ENCODE results near the gene C19orf33. TPM values are rescaled to one million over a fixed set of nuclear protein-coding genes. Genes with fewer than 3 reads are reported as not detected.
"Not testable (repeated sequence)": the region's sequence is repeated elsewhere in the genome, so short reads cannot be mapped to it uniquely, and the experiment has no call there.

Gene C19orf33
- total RNA-seq (not detected), polyA plus RNA-seq (0.90 TPM)

GRCh38 chr19:38303517-38304351 is at the start of gene C19orf33:
Gene C19orf33 (plus strand): TSS chr19:38304251. CDS start chr19:38304262, 11 bp downstream.
- ChIA-PET CTCF (no interaction called here), POLR2A (no interaction called here)
- Mint-ChIP-seq H3K27me3 (no peaks in the 10 kb centered on the region), H3K9me3 (no peaks in the 10 kb centered on the region), H3K36me3 (peaks cover 0 to 27% (median 3%) of the 10 kb centered on the region in 3 donors), H3K27ac (peak within 1 kb of the TSS in 2 of 8 donors; percentile 43 to 50), H3K4me1 (no peaks in the 10 kb centered on the region), H3K4me3 (no peak within 1 kb of the TSS)
- H3K4me1 ChIP-seq (ENCODE audit: insufficient read depth, low read length), result no peaks in the 10 kb centered on the region
- H3K27me3 ChIP-seq (ENCODE audit: insufficient read depth, low read length, poor library complexity, severe bottlenecking), result no peaks in the 10 kb centered on the region
- H3K27ac ChIP-seq (ENCODE audit: low read depth, low read length), result no peak within 1 kb of the TSS
- H3K4me3 ChIP-seq (ENCODE audit: low read length), result no peak within 1 kb of the TSS
- DNase-seq, result no peak
- no peaks in the 10 kb centered on the region for H3K9me3 ChIP-seq (ENCODE audit: low read length)
- no peaks in the 10 kb centered on the region for H3K36me3 ChIP-seq (ENCODE audit: insufficient read depth, low read length)

GRCh38 chr19:38255383-38256014 is 48.6 kb upstream of the C19orf33 start:
- no peaks in the 10 kb centered on the region for H3K9me3 Mint-ChIP-seq
- no peaks in the 10 kb centered on the region for H3K27me3 ChIP-seq (ENCODE audit: insufficient read depth, low read length, poor library complexity, severe bottlenecking)
- ChIA-PET POLR2A (no interaction called here), CTCF (no interaction called here)
- no peak for DNase-seq
- H3K4me3 ChIP-seq (ENCODE audit: low read length), result no peak overlapping the region
- no peaks in the 10 kb centered on the region for H3K9me3 ChIP-seq (ENCODE audit: low read length)
- peaks cover 0 to 6% (median 0%) of the 10 kb centered on the region in 3 donors for H3K4me1 Mint-ChIP-seq
- H3K4me1 ChIP-seq (ENCODE audit: insufficient read depth, low read length), result no peaks in the 10 kb centered on the region
- H3K27ac ChIP-seq (ENCODE audit: low read depth, low read length), result peak overlapping the region; percentile 57
- peaks cover 33 to 42% of the 10 kb centered on the region in 2 donors for H3K27me3 Mint-ChIP-seq
- H3K27ac Mint-ChIP-seq, result peak overlapping the region in 1 of 8 donors; percentile 36
- H3K36me3 Mint-ChIP-seq, result no peaks in the 10 kb centered on the region
- no peak overlapping the region for H3K4me3 Mint-ChIP-seq
- no peaks in the 10 kb centered on the region for H3K36me3 ChIP-seq (ENCODE audit: insufficient read depth, low read length)

- H3K36me3 ChIP-seq (ENCODE audit: insufficient read depth, low read length); H3K27ac Mint-ChIP-seq; H3K36me3 Mint-ChIP-seq; H3K4me3 Mint-ChIP-seq; H3K9me3 Mint-ChIP-seq; H3K4me3 ChIP-seq (ENCODE audit: low read length); H3K9me3 ChIP-seq (ENCODE audit: low read length); H3K27me3 ChIP-seq (ENCODE audit: insufficient read depth, low read length, poor library complexity, severe bottlenecking); CTCF ChIA-PET; DNase-seq; H3K27ac ChIP-seq (ENCODE audit: low read depth, low read length); POLR2A ChIA-PET: not testable (repeated sequence)
- H3K27me3 Mint-ChIP-seq, result peaks cover 15 to 21% of the 10 kb centered on the region in 2 donors
- peaks cover 17% of the 10 kb centered on the region for H3K4me1 ChIP-seq (ENCODE audit: insufficient read depth, low read length)
- H3K4me1 Mint-ChIP-seq, result peaks cover 18 to 21% (median 18%) of the 10 kb centered on the region in 3 donors
Observed at GRCh38 chr19:38261942-38262341, 42.1 kb upstream of the C19orf33 start.

GRCh38 chr19:38262585-38263268 is 41.3 kb upstream of the C19orf33 start:
- Mint-ChIP-seq H3K4me1 (peaks cover 18 to 27% (median 18%) of the 10 kb centered on the region in 3 donors), H3K27ac (peak overlapping the region in 2 of 8 donors; percentile 64), H3K9me3 (peaks cover 0 to 2% (median 0%) of the 10 kb centered on the region in 5 donors), H3K36me3 (no peaks in the 10 kb centered on the region), H3K27me3 (peaks cover 12 to 16% of the 10 kb centered on the region in 2 donors), H3K4me3 (peak overlapping the region; percentile 9 to 51 (median 18))
- POLR2A ChIA-PET, result no interaction called here
- no peak overlapping the region for H3K27ac ChIP-seq (ENCODE audit: low read depth, low read length)
- no peaks in the 10 kb centered on the region for H3K9me3 ChIP-seq (ENCODE audit: low read length)
- CTCF ChIA-PET, result interaction anchor here (2.0 kb wide), 1 partner anchor 19 kb away, joined by 7 read pairs; no protein-coding TSS in a partner anchor
- peaks cover 17% of the 10 kb centered on the region for H3K4me1 ChIP-seq (ENCODE audit: insufficient read depth, low read length)
- no peak overlapping the region for H3K4me3 ChIP-seq (ENCODE audit: low read length)
- no peaks in the 10 kb centered on the region for H3K27me3 ChIP-seq (ENCODE audit: insufficient read depth, low read length, poor library complexity, severe bottlenecking)
- H3K36me3 ChIP-seq (ENCODE audit: insufficient read depth, low read length), result no peaks in the 10 kb centered on the region
- no peak for DNase-seq

GRCh38 chr19:38263689-38264485 is 40.2 kb upstream of the C19orf33 start:
- DNase-seq, result peak; percentile 39 to 82 (median 73)
- peak overlapping the region; percentile 68 to 85 (median 80) for H3K4me3 Mint-ChIP-seq

GRCh38 chr19:38264486-38265212 is 39.4 kb upstream of the C19orf33 start, which contains the start of gene SPINT2:
Gene SPINT2 (plus strand): TSS chr19:38264573. CDS start chr19:38264893, 320 bp downstream.
- Mint-ChIP-seq H3K27ac (peak within 1 kb of the TSS in 7 of 8 donors; percentile 70 to 94 (median 84)), H3K27me3 (peaks cover 4 to 12% of the 10 kb centered on the region in 2 donors), H3K4me1 (peaks cover 18 to 27% (median 19%) of the 10 kb centered on the region in 3 donors), H3K9me3 (peaks cover 0 to 2% (median 0%) of the 10 kb centered on the region in 5 donors), H3K4me3 (peak within 1 kb of the TSS; percentile 76 to 91 (median 84)), H3K36me3 (no peaks in the 10 kb centered on the region)
- Histone ChIP-seq H3K36me3 (ENCODE audit: insufficient read depth, low read length) (no peaks in the 10 kb centered on the region), H3K9me3 (ENCODE audit: low read length) (no peaks in the 10 kb centered on the region), H3K27me3 (ENCODE audit: insufficient read depth, low read length, poor library complexity, severe bottlenecking) (no peaks in the 10 kb centered on the region), H3K27ac (ENCODE audit: low read depth, low read length) (no peak within 1 kb of the TSS), H3K4me3 (ENCODE audit: low read length) (peak within 1 kb of the TSS; percentile 55), H3K4me1 (ENCODE audit: insufficient read depth, low read length) (peaks cover 17% of the 10 kb centered on the region)
- ChIA-PET POLR2A (interaction anchor here (0.5 to 0.7 kb wide), 2 partner anchors 51 to 1182 kb away, joined by 3 to 9 read pairs; no protein-coding TSS in a partner anchor), CTCF (interaction anchor here (0.7 to 2.0 kb wide), 3 partner anchors 20 to 110 kb away, joined by 4 to 7 read pairs (median 4); partner anchors contain the start of gene PSMD8)
- DNase-seq, result peak in 2 of 5 donors; percentile 45 to 72

More at GRCh38 chr19:38263689-38264485, 40.2 kb upstream of the C19orf33 start:
- Mint-ChIP-seq H3K4me1 (peaks cover 18 to 27% (median 19%) of the 10 kb centered on the region in 3 donors), H3K9me3 (peaks cover 0 to 2% (median 0%) of the 10 kb centered on the region in 5 donors), H3K27me3 (peaks cover 8 to 15% of the 10 kb centered on the region in 2 donors), H3K27ac (peak overlapping the region in 6 of 8 donors; percentile 12 to 94 (median 70)), H3K36me3 (no peaks in the 10 kb centered on the region)
- Histone ChIP-seq H3K27me3 (ENCODE audit: insufficient read depth, low read length, poor library complexity, severe bottlenecking) (no peaks in the 10 kb centered on the region), H3K36me3 (ENCODE audit: insufficient read depth, low read length) (no peaks in the 10 kb centered on the region), H3K4me1 (ENCODE audit: insufficient read depth, low read length) (peaks cover 17% of the 10 kb centered on the region), H3K9me3 (ENCODE audit: low read length) (no peaks in the 10 kb centered on the region), H3K4me3 (ENCODE audit: low read length) (peak overlapping the region; percentile 55), H3K27ac (ENCODE audit: low read depth, low read length) (no peak overlapping the region)
- CTCF ChIA-PET, result interaction anchor here (2.0 kb wide), 1 partner anchor 20 kb away, joined by 7 read pairs; no protein-coding TSS in a partner anchor
- POLR2A ChIA-PET, result interaction anchor here (0.5 to 0.7 kb wide), 2 partner anchors 51 to 1183 kb away, joined by 3 to 9 read pairs; no protein-coding TSS in a partner anchor

Data from CD8-positive, alpha-beta memory T cell (primary cell).